NCI-H1105 treated with DMSO at 0.1 percent for 48 hours (cell line): ENCODE data around the gene FOS.
"Not testable (repeated sequence)": the region's sequence is repeated elsewhere in the genome, so short reads cannot be mapped to it uniquely, and the experiment has no call there.

Experiments
- DNase-seq: peaks from one replicate; lab custom pipeline; 2025; lab: John Stamatoyannopoulos, UW

The FOS gene

GRCh38 chr14:75294649-75295033 lies 16.0 kb downstream of the FOS start:
- peak; percentile 15 for DNase-seq

DNA sequence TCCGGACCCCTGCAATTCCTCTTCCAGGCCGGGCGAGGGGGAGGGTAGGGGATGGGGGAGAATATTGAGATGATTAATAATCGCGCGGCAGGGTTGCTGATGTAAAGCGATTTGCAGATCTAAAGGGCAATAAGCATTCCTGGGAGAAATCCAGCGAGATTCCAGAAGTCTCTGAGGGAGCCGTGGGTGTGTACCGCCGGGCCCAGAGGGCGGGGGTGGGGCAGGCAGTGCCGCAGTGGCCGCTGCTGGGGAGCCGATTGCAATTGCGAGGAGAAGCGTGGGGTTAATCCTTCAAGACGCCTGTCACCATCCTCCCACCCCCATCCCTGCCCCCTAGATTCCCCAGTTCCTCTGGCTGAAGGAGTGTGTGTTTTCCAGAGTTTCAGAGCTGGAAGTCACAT lies 16.4 kb downstream of the FOS start:
- no peak for DNase-seq

DNA sequence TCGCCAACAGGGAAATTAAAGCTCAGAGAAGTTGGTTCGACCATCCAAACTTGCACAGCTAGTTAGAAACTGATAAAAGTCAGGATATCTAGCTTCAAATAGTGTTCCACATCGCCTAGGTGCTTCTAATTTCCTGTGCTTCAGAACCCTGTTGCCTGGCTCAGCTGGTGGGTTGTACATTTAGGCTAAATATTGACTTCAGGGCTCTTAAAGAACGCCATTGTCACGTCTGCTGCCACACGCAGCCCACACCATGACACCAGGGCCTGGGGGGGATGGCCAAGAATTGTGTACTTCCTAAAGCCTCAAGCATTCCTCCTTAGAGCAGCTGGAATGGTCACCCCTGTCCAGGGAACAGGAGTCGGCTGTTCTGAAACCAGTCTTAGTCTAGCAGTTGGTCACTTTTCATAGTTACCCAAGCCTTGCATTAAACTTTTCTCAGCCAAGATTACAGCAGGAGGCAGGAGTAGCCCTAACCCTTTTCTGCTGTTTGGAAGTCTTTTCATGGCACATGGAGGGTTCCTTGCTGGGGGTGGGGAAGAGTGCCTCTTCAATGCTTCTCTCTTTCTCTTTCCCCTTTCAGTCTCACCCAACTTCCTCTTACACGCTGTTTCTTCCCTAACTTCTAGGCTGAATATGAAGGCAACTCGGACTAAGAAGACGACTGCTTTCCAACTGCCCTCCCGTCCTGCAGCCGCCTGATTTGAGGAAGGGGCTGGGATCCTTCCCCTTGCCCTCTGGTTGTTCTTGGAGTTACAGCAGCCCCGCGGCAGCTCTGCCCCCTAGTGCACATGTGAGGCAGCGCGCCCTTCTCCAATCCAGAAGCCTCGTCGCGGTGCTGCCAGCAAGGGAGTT lies 17.1 kb downstream of the FOS start:
- DNase-seq, result peak; percentile 62

DNA sequence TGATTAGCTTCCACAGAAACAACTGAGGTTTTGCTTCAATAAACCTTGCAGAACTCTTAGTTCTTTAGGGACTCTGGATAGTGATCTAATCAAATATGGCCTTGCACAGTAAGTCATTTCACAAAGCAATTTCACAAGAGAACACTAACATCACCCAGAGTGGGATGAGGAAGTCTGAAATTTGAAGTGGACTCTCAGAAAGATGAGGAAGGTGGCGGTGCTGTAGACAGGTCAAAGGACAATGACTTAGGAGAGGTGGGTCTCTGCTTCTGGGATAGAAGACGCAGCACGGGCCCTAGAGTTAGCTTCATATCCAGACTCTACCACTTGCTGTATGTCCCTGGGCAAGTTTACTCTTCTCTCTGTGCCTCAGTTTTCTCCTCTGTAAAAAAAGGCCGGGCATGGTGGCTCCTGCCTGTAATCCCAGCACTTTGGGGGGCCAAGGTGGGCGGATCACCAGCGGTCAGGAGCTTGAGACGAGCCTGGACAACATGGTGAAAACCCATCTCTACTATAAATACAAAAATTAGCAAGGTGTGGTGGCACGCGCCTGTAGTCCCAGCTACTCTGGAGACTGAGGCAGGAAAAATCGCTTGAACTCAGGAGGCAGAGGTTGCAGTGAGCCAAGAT lies 18.9 kb downstream of the FOS start:
- no peak for DNase-seq

DNA sequence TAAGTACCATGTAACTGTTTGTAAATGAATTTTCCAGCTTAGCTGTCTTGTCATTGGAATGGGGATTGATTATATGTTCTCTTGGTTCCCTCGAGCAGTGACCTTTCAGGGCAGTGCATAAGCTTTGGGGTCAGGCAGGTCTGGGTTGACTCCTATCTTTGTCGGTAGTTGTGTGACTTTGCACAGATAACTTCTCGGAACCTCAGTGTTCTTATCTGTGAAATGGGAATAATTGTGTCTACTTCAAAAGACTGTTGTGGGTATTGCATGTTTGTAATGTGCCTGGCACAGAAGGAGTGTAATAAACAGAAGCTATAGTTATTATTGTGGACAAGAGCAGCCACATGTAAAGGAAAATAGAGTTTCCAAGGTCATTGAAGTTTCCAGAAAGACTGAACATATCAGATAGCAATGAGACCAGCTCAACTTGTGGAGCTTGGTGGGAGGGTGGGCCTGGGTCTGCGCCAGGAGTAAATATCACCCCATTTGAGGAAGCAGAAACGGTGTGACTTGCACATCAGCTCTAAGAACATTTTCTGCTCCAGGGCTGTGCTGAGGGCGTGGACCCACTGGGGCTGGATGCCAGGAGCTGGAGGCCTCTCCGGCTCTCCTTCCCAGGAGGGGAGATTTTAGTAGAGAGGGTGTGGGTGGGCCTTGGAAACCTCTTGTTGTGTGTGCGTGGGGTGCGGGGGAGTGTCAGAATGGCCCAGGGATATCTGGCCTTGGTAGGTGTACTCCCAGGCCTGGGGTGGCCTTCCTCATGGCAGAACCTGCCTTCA lies 19.7 kb downstream of the FOS start:
- no peak for DNase-seq

- no peak for DNase-seq
These were observed 20.4 kb downstream of the FOS start for GRCh38 chr14:75299059-75299458.

GRCh38 chr14:75299576-75299975 lies 20.9 kb downstream of the FOS start:
- no peak for DNase-seq

DNA sequence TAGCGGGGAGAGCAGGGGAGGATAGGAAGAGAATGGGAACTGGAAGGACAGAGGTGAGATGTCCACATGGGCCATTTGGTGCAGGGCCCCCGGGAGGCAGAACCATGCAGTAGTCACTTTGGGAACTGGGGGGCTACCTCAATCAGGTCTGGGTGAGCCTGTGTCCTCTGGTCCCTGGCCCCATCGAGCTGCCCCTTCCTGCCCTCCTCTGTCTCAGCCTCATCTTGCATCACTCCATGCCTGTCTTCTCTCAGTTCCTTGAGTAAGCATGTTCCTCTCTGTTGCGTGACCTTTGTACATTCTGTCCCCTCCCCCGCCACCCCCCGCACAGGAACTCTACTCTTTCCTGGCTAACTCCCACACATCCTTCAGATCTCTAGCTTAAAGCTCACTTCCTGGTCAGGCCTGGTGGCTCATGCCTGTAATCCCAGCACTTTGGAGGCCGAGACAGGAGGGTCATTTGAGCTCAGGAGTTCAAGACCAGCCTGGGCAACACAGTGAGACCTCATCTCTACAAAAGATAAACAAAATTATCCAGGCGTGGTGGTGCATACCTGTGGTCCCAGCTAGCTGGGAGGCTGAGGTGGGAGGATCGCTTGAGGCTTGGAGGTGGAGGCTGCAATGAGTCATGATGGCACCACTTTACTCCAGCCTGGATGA lies 23.2 kb downstream of the FOS start:
- DNase-seq, result no peak

GRCh38 chr14:75303381-75303789 lies 24.8 kb downstream of the FOS start:
- DNase-seq, result peak; percentile 64

DNA sequence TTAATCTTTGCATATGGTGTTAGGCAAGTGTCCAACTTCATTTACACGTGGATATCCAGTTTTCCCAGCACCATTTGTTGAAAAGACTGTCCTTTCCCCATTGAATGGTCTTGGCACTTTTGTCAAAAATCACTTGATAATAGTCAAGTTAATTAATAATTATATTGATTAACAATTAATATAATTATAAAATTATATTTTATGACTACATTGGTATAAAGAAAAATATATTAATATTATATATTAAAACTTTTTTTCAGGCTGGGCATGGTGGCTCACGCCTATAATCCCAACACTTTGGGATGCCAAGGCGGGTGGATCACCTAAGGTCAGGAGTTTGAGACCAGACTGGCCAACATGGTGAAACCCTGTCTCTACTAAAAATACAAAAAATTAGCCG lies 27.8 kb downstream of the FOS start:
- DNase-seq, result not testable (repeated sequence)

DNA sequence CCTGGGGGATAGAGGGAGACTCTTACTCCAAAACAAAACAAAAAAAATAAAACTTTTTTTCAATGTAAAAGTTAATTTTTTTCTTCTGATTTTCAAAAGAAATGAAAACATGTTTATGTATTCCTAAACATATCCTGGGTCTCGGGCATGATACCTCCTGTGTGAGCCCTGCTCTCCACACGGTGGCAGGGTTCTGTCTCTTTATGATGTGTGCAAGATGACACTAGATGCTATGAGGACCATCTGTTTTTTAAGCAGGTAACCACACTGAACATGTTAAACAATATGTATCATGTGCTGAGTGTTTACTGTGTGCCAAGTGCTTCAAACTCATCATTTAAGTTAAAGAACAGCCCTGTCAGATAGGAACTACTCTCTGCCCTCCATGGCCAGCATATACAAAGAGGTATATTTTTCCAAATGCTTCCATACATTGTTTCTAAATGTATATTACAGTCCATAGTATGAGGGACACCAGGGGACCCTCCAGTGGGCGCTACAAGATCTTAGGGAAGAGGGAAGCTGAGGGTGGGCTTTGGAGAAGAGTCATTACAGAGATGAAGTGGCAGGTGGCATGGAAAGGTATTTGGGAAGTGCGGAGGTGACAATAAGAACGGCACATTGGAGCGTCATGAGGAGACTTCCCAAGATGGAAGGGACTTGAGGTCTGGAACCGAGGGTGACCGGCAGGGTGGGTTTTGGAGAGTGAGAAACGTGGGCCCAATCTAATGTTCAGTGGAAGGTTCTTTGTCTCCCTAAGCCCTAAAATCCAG lies 28.5 kb downstream of the FOS start:
- peak; percentile 59 for DNase-seq

DNA sequence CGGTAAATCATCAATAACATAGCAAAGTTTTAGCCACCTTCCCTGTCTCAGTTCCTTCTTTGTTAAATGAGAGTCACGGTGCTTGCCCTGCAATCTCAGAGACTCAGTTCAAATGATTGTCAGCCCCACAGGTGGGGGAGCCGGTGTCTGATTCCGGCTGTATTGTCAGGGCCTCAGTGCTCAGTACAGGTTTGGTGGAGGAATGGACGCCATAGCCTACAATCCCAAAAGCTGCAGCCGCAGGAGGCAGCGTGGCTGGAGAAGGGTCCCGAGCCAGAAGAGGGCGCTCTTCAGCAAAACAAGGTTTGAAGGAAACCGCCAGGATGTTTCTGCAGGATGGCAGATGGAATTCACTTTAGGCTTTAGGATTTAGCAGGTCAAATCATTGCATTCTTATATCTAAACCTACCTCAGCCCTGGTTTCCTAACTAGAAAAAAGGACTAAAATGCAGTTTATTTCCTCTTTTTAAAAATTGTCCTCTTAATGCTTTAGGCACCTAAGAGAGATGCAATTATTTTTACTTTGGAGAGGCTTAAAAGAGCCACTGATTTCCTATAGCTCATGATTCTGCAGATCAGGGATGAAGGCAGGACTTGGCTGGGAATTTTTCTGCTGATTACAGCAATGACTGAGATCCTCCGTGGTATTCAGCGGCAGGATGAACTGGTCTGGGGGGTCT lies 29.2 kb downstream of the FOS start:
- DNase-seq, result peak; percentile 86

DNA sequence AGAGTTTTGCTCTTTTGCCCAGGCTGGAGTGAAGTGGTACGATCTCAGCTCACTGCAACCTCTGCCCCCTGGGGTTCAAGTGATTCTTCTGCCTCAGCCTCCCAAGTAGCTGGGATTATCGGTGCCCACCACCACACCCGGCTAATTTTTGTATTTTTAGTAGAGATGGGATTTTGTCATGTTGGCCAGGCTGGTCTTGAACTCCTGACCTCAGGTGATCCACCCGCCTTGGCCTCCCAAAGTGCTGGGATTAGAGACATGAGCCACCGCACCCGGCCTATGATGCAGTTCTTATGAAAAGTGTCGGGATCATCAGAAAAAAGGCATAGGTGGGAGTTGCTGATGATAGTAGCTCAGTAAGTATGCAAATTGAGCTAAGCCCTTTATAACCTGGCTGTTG lies 30.4 kb downstream of the FOS start:
- DNase-seq, result not testable (repeated sequence)

DNA sequence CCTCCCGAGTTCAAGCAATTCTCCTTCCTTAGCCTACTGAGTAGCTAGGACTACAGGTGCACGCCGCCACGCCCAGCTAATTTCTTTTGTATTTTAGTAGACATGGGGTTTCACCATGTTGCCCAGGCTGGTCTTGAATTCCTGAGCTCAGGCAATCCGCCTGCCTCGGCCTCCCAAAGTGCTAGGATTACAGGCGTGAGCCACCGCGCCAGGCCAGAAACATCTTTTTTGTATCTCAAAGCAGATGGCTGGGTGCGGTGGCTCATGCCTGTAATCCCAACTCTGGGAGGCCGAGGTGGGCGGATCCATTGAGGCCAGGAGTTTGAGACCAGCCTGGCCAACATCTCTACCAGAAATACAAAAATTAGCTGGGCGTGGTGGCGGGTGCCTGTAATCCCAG lies 30.9 kb downstream of the FOS start:
- not testable (repeated sequence) for DNase-seq

- DNase-seq, result peak; percentile 79
These were observed 31.9 kb downstream of the FOS start for GRCh38 chr14:75310295-75311111.

GRCh38 chr14:75311356-75311755 lies 32.7 kb downstream of the FOS start:
- DNase-seq, result no peak

DNA sequence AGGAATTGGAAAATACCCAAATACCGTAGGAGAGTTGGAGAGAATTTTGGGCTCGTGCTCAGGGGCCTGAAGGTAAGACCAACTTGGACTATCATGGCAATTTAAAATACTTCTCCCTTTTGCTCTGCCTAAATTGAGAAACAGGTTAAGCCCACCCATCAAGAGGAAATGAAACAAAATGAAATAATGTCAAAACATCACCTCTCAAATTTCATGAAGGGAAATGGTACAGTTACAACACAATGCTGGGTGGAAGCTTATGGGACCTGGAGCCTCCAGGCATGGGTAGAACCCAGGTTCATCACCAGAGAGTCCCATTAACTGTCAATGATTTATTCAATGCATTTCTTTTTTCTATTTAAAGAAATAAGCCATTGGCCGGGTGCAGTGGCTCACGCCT lies 33.7 kb downstream of the FOS start:
- DNase-seq, result no peak

DNA sequence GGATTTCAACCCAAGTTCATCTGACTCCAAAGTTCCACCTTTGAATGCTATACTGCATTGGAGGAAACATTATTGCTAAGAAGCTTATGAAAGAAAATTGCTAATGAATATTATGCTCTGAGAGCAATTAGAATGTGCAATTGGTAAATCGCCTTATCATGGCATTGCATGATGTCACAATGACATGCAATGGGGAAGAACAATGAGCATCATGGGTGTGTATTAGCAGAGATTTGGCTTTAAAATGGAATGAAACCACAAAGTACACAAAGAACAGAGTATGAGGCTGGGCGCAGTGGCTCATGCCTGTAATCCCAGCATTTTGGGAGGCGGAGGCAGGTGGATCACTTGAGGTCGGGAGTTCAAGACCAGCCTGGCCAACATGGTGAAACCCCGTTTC lies 34.7 kb downstream of the FOS start:
- no peak for DNase-seq

DNA sequence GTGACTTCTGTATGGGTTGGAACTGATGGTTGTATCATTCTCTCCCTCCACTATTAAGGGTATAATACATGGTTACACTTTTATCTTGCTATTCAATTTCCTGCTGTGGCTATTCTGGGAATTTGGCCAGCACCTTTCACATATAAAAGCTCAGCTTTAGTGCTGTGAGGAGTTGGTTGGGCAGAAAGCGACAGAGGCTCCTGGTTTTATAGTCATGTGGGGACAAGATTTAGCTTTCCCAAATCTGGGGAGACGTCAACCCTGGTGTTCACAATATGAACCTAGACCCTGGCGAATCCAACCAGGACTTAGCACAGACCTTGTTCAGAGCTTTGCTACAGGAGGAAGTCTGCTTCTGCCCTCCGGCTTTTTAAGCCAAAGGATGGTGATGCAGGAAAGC lies 36.5 kb downstream of the FOS start:
- DNase-seq, result peak; percentile 9

GRCh38 chr14:75317148-75317547 lies 38.5 kb downstream of the FOS start:
- DNase-seq, result no peak
